ENCODE measurements around the gene SOCS2. TPM values are rescaled to one million over a fixed set of nuclear protein-coding genes. Genes with fewer than 3 reads are reported as not detected.

The SOCS2 gene
- total RNA-seq, 2 donors from 2014 or later: 125 to 273 TPM

DNA sequence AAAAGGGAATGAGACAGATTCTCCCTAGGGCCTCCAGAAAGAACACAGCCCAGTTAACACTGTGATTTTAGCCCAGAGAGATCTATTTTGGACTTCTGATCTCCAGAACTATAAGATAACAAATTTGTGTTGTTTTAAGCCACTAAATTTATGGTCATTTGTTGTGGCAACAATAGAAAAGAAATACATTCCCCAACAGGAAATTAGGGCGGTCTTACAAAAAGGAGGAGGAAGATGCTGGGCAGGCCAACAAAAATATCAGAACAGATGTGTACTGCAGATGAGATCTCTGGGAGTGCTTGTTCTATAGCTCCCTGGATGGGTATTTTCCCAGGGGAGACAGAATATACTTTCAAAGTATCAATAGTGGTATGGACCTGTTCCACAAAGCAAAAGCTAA is 32.0 kb upstream of the SOCS2 start:
- TF ChIP-seq POLR2A (IDR thresholded peaks at IDR 0.05): no peak
- TF ChIP-seq CTCF (IDR thresholded peaks at IDR 0.05): no peak
- TF ChIP-seq POLR2AphosphoS5 (IDR thresholded peaks at IDR 0.05): no peak
- WGBS: 67% methylated on average over 1 of the region's 1 CpG
- intact Hi-C loops (cut with DNase I): no loop called here

DNA sequence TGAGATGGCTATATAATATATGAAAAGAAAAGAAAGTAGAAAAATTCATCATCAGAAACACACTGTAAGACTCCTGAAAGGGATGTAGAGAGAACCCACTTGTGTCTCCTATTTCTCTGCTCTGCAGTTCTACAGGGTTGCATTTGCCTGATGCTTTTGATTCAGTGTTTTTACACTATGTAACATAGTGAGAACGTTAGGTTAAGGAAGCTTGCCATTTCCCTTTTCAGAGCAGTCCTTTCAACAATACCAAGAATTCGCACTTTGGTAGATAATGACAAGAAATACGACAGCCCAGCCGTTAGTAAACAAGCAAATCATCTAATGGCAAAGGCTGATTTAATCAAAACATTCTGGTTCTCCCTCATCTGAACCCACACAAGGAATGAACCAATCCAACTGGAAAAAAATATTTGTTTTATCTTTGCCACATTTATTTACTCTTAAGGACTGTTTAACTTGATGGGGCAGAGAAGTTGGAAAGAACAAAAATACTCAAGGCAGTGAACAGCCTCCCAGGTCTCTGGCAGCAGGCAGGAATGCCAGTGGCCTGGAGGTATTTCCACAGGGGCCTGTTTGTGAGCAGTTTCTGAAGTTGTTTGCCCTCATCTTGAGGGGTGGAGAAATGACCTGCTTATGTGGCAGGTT is 30.8 kb upstream of the SOCS2 start:
- Histone ChIP-seq H3K4me1 (replicated peaks) (peaks cover 15% of the 10 kb centered on the region), H3K4me3 (no peak overlapping the region), H3K27me3 (replicated peaks; ENCODE audit: insufficient read depth) (no peaks in the 10 kb centered on the region), H3K9me3 (no peaks in the 10 kb centered on the region), H3K36me3 (peaks cover 0 to 2% of the 10 kb centered on the region in 2 donors), H3K27ac (peak overlapping the region; percentile 77 to 83)
- 19% methylated on average over 4 of the region's 4 CpGs for WGBS
- TF ChIP-seq POLR2A (IDR thresholded peaks at IDR 0.05) (no peak), CTCF (IDR thresholded peaks at IDR 0.05) (no peak), POLR2AphosphoS5 (IDR thresholded peaks at IDR 0.05) (peak; percentile 75)
- intact Hi-C loops (cut with DNase I): no loop called here
- DNase-seq (ENCODE audit: low spot score): peak; percentile 47

More for the DNA sequence above, 32.0 kb upstream of the SOCS2 start:
- Histone ChIP-seq H3K27me3 (replicated peaks; ENCODE audit: insufficient read depth) (no peaks in the 10 kb centered on the region), H3K36me3 (peaks cover 0 to 2% of the 10 kb centered on the region in 2 donors), H3K4me3 (no peak overlapping the region), H3K9me3 (no peaks in the 10 kb centered on the region), H3K27ac (peak overlapping the region; percentile 77 to 83), H3K4me1 (replicated peaks) (peaks cover 15% of the 10 kb centered on the region)
- DNase-seq (ENCODE audit: low spot score): no peak

DNA sequence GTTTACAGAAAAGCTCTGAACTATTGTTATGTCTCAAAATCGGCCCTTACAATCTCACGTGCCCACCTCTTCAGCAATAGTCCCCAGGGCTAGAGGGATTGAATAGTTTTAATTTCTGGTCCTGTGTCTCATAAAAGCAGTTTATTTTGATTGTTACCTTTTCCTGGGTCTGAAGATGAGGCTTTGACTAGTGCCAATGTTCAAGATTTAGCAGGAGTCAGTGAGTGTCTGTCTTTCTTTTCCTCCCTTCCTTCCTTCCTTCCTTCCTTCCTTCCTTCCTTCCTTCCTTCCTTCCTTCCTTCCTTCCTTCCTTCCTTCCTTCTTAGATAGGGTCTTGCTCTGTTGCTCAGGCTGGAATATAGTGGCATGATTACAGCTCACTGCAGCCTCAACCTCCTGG is 24.7 kb upstream of the SOCS2 start:
- no peak overlapping the region for H3K27ac ChIP-seq
- intact Hi-C loops (cut with DNase I): no loop called here
- WGBS: 85% methylated on average over 2 of the region's 2 CpGs
- TF ChIP-seq POLR2A (IDR thresholded peaks at IDR 0.05) (no peak), POLR2AphosphoS5 (IDR thresholded peaks at IDR 0.05) (no peak), CTCF (IDR thresholded peaks at IDR 0.05) (no peak)
- H3K4me3 ChIP-seq: no peak overlapping the region
- no peaks in the 10 kb centered on the region for H3K9me3 ChIP-seq
- H3K4me1 ChIP-seq (replicated peaks): no peaks in the 10 kb centered on the region
- H3K27me3 ChIP-seq (replicated peaks; ENCODE audit: insufficient read depth): no peaks in the 10 kb centered on the region
- DNase-seq (ENCODE audit: low spot score): no peak
- H3K36me3 ChIP-seq: peaks cover 0 to 2% of the 10 kb centered on the region in 2 donors

GRCh38 chr12:93549174-93549573 is 23.3 kb upstream of the SOCS2 start:
- WGBS: 85% methylated on average over 6 of the region's 6 CpGs
- H3K36me3 ChIP-seq: peaks cover 0 to 2% of the 10 kb centered on the region in 2 donors

More at GRCh38 chr12:93549174-93549573, 23.3 kb upstream of the SOCS2 start:
- Histone ChIP-seq H3K27ac (peak overlapping the region in 1 of 2 donors; percentile 4), H3K4me3 (no peak overlapping the region), H3K9me3 (no peaks in the 10 kb centered on the region), H3K4me1 (replicated peaks) (no peaks in the 10 kb centered on the region), H3K27me3 (replicated peaks; ENCODE audit: insufficient read depth) (no peaks in the 10 kb centered on the region)
- intact Hi-C loops (cut with DNase I): no loop called here
- no peak for DNase-seq (ENCODE audit: low spot score)
- TF ChIP-seq CTCF (IDR thresholded peaks at IDR 0.05) (no peak), POLR2AphosphoS5 (IDR thresholded peaks at IDR 0.05) (no peak), POLR2A (IDR thresholded peaks at IDR 0.05) (no peak)
